Astrocyte (in vitro differentiated cells and primary cell): ENCODE data around the gene PODNL1. TPM values are rescaled to one million over a fixed set of nuclear protein-coding genes. Genes with fewer than 3 reads are reported as not detected.

ENCODE experiments used
- DNase-seq: peaks from one replicate; pipeline ENCODE4 v3.0.0-alpha.2; 2010; ENCODE audit warnings: low read depth
- FAIRE-seq: peaks from 2 replicates; lab custom pipeline; 2011; peaks lifted over from hg19 to GRCh38; lab: Jason Lieb, UNC
- H2AFZ ChIP-seq: 2 replicates; pipeline ENCODE4 v1.6.0; 2012; ENCODE audit warnings: low read depth, low read length, inconsistent platforms
- H3K27ac ChIP-seq: 2 replicates; pipeline ENCODE4 v1.5.1; 2011; ENCODE audit warnings: low read depth, low read length, inconsistent platforms
- H3K27me3 ChIP-seq: 2 replicates; pipeline ENCODE4 v1.6.0; 2011; ENCODE audit warnings: low read length, inconsistent platforms; ENCODE audit not compliant: insufficient read depth
- H3K36me3 ChIP-seq: 2 replicates; pipeline ENCODE4 v1.5.1; 2011; ENCODE audit warnings: low read length, inconsistent platforms; ENCODE audit not compliant: insufficient read depth
- H3K4me1 ChIP-seq: 2 replicates; pipeline ENCODE4 v1.5.1; 2011; ENCODE audit warnings: low read length, inconsistent platforms; ENCODE audit not compliant: insufficient read depth
- H3K4me2 ChIP-seq: 2 replicates; pipeline ENCODE4 v1.6.0; 2012; ENCODE audit warnings: low read length, inconsistent platforms
- H3K4me3 ChIP-seq: 2 replicates; pipeline ENCODE4 v1.5.1; 2011; ENCODE audit warnings: low read depth, mild to moderate bottlenecking, low read length, inconsistent platforms; ENCODE audit not compliant: insufficient read depth
- H3K79me2 ChIP-seq: 2 replicates; pipeline ENCODE4 v1.6.0; 2012; ENCODE audit warnings: mild to moderate bottlenecking, low read length, inconsistent platforms; ENCODE audit not compliant: insufficient read depth
- H3K9ac ChIP-seq: 2 replicates; pipeline ENCODE4 v1.6.0; 2012; ENCODE audit warnings: mild to moderate bottlenecking, low read length, inconsistent platforms
- H3K9me3 ChIP-seq: 2 replicates; pipeline ENCODE4 v1.5.1; 2012; ENCODE audit warnings: low read depth, mild to moderate bottlenecking, low read length, inconsistent platforms; ENCODE audit not compliant: insufficient read depth
- H4K20me1 ChIP-seq: 2 replicates; pipeline ENCODE4 v1.6.0; 2012; ENCODE audit warnings: low read length, inconsistent platforms; ENCODE audit not compliant: insufficient read depth
- H3K27ac Mint-ChIP-seq: one replicate; pipeline ENCODE4 v1.8.0; 2021; ENCODE audit warnings: mild to moderate bottlenecking, mixed read lengths; ENCODE audit not compliant: unreplicated experiment
- H3K27me3 Mint-ChIP-seq: one replicate; pipeline ENCODE4 v1.8.0; 2021; ENCODE audit warnings: low read depth, mixed read lengths; ENCODE audit not compliant: unreplicated experiment
- H3K36me3 Mint-ChIP-seq: one replicate; pipeline ENCODE4 v1.8.0; 2021; ENCODE audit warnings: low read depth, mixed read lengths; ENCODE audit not compliant: unreplicated experiment
- H3K4me1 Mint-ChIP-seq: one replicate; pipeline ENCODE4 v1.8.0; 2021; ENCODE audit warnings: low read depth, mixed read lengths; ENCODE audit not compliant: unreplicated experiment
- H3K4me3 Mint-ChIP-seq: one replicate; pipeline ENCODE4 v1.8.0; 2021; ENCODE audit warnings: mild to moderate bottlenecking, moderate library complexity, mixed read lengths; ENCODE audit not compliant: unreplicated experiment
- H3K9me3 Mint-ChIP-seq: one replicate; pipeline ENCODE4 v1.8.0; 2021; ENCODE audit warnings: mild to moderate bottlenecking, mixed read lengths; ENCODE audit not compliant: unreplicated experiment
- CTCF ChIP-seq: IDR thresholded peaks from 2 replicates; pipeline ENCODE4 v1.5.1; 2011; ENCODE audit warnings: low read depth, mild to moderate bottlenecking, inconsistent platforms, low read length, moderate library complexity; ENCODE audit not compliant: insufficient read depth
- EZH2 ChIP-seq: IDR thresholded peaks from 2 replicates; pipeline ENCODE4 v1.6.1; 2012; ENCODE audit warnings: mild to moderate bottlenecking, low read length, inconsistent platforms; ENCODE audit not compliant: insufficient read depth
- total RNA-seq: library from RNA; stranded (reverse); gene quantifications from 2 replicates; pipeline ENCODE4 v1.2.1, GENCODE V29; 2021

Gene PODNL1
- total RNA-seq, 1 donor from 2014 or later: 3.3 TPM

- H3K36me3 Mint-ChIP-seq: peaks cover 15% of the 10 kb centered on the region
Observed at GRCh38 chr19:13930402-13930801, 7.8 kb downstream of the PODNL1 start.

GRCh38 chr19:13929956-13930355 is 8.3 kb downstream of the PODNL1 start:
- no peak for TF ChIP-seq CTCF
- no peak for TF ChIP-seq EZH2
- Histone ChIP-seq H3K9ac (no peak overlapping the region), H3K9me3 (no peaks in the 10 kb centered on the region), H3K4me1 (no peaks in the 10 kb centered on the region), H2AFZ (no peak overlapping the region), H3K79me2 (no peaks in the 10 kb centered on the region), H3K27ac (no peak overlapping the region), H3K27me3 (peaks cover 4% of the 10 kb centered on the region), H3K4me3 (no peak overlapping the region), H3K4me2 (no peak overlapping the region), H4K20me1 (peaks cover 6% of the 10 kb centered on the region), H3K36me3 (peaks cover under 1% of the 10 kb centered on the region)
- DNase-seq: no peak
- Mint-ChIP-seq H3K36me3 (peaks cover 15% of the 10 kb centered on the region), H3K9me3 (peaks cover 2% of the 10 kb centered on the region), H3K27ac (no peak overlapping the region), H3K4me1 (no peaks in the 10 kb centered on the region), H3K4me3 (no peak overlapping the region), H3K27me3 (peaks cover 7% of the 10 kb centered on the region)
- no peak for FAIRE-seq

More at GRCh38 chr19:13930402-13930801, 7.8 kb downstream of the PODNL1 start:
- Histone ChIP-seq H3K4me2 (no peak overlapping the region), H3K9me3 (no peaks in the 10 kb centered on the region), H2AFZ (no peak overlapping the region), H3K27me3 (peaks cover 4% of the 10 kb centered on the region), H4K20me1 (peaks cover 7% of the 10 kb centered on the region), H3K36me3 (no peaks in the 10 kb centered on the region), H3K4me3 (no peak overlapping the region), H3K79me2 (no peaks in the 10 kb centered on the region), H3K27ac (no peak overlapping the region), H3K9ac (no peak overlapping the region), H3K4me1 (no peaks in the 10 kb centered on the region)
- FAIRE-seq (no peak), DNase-seq (no peak)
- TF ChIP-seq CTCF: no peak
- TF ChIP-seq EZH2: no peak
- peaks cover 2% of the 10 kb centered on the region for H3K9me3 Mint-ChIP-seq
- peaks cover 7% of the 10 kb centered on the region for H3K27me3 Mint-ChIP-seq
- H3K4me3 Mint-ChIP-seq: no peak overlapping the region
- H3K4me1 Mint-ChIP-seq: no peaks in the 10 kb centered on the region
- H3K27ac Mint-ChIP-seq: no peak overlapping the region

GRCh38 chr19:13929340-13929739 is 8.9 kb downstream of the PODNL1 start:
- H3K4me1 ChIP-seq: no peaks in the 10 kb centered on the region
- peaks cover 15% of the 10 kb centered on the region for H3K36me3 Mint-ChIP-seq
- H3K27ac ChIP-seq: no peak overlapping the region
- H3K27me3 Mint-ChIP-seq: peaks cover 7% of the 10 kb centered on the region
- no peak overlapping the region for H2AFZ ChIP-seq
- no peaks in the 10 kb centered on the region for H3K9me3 ChIP-seq
- FAIRE-seq (no peak), DNase-seq (no peak)
- H3K4me1 Mint-ChIP-seq: no peaks in the 10 kb centered on the region
- H3K27me3 ChIP-seq: no peaks in the 10 kb centered on the region
- no peaks in the 10 kb centered on the region for H3K79me2 ChIP-seq
- TF ChIP-seq CTCF (no peak), EZH2 (no peak)
- H3K36me3 ChIP-seq: peaks cover 3% of the 10 kb centered on the region
- H3K9ac ChIP-seq: no peak overlapping the region
- no peaks in the 10 kb centered on the region for H4K20me1 ChIP-seq
- H3K27ac Mint-ChIP-seq: no peak overlapping the region
- H3K4me3 Mint-ChIP-seq: no peak overlapping the region
- peaks cover 2% of the 10 kb centered on the region for H3K9me3 Mint-ChIP-seq
- no peak overlapping the region for H3K4me3 ChIP-seq
- no peak overlapping the region for H3K4me2 ChIP-seq
